ENCODE measurements around the gene KTI12. TPM values are rescaled to one million over a fixed set of nuclear protein-coding genes. Genes with fewer than 3 reads are reported as not detected.

The KTI12 gene
- polyA plus RNA-seq, 1 experiment, result 9.8 TPM

DNA sequence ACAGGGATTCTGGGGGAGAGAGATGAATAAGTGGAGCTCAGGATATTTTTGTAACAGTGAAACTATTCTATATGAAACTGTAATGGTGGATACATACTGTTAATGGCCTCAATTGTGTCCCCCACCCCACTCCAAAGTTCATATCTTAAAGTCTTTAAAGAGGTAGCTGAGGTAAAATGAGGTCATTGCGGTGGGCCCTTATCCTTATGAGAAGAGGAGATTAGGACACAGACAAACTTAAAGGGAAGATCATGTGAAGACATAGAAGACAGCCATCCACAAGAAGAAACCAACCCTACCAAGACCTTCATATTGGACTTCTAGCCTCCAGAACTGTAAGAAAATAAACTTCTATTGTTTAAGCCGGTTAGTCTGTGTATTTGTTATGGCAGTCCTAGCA lies 11.6 kb upstream of the KTI12 start:
- ChIA-PET CTCF (no interaction called here), POLR2A (no interaction called here)
- H3K27ac ChIP-seq (ENCODE audit: low read depth, low read length), result no peak overlapping the region
- DNase-seq (ENCODE audit: low read depth, low spot score), result no peak
- no peak overlapping the region for H3K4me3 ChIP-seq (ENCODE audit: low read depth, low read length)
- H3K27me3 ChIP-seq (ENCODE audit: control insufficient read depth, insufficient read depth, low read length), result no peaks in the 10 kb centered on the region
- H3K9me3 ChIP-seq (ENCODE audit: control insufficient read depth, insufficient read depth, low read length), result no peaks in the 10 kb centered on the region
- TF ChIP-seq CTCF (IDR thresholded peaks at IDR 0.05; ENCODE audit: low read depth, low read length), result no peak

- Histone ChIP-seq H3K27ac (ENCODE audit: low read depth, low read length) (no peak overlapping the region), H3K27me3 (ENCODE audit: control insufficient read depth, insufficient read depth, low read length) (no peaks in the 10 kb centered on the region), H3K4me3 (ENCODE audit: low read depth, low read length) (no peak overlapping the region), H3K9me3 (ENCODE audit: control insufficient read depth, insufficient read depth, low read length) (no peaks in the 10 kb centered on the region)
- TF ChIP-seq CTCF (IDR thresholded peaks at IDR 0.05; ENCODE audit: low read depth, low read length), result no peak
- DNase-seq (ENCODE audit: low read depth, low spot score), result no peak
- ChIA-PET POLR2A (no interaction called here), CTCF (interaction anchor here (1.0 kb wide), 1 partner anchor 59 kb away, joined by 3 read pairs; no protein-coding TSS in a partner anchor)
Measured at GRCh38 chr1:52041551-52042185, 8.1 kb upstream of the KTI12 start.

DNA sequence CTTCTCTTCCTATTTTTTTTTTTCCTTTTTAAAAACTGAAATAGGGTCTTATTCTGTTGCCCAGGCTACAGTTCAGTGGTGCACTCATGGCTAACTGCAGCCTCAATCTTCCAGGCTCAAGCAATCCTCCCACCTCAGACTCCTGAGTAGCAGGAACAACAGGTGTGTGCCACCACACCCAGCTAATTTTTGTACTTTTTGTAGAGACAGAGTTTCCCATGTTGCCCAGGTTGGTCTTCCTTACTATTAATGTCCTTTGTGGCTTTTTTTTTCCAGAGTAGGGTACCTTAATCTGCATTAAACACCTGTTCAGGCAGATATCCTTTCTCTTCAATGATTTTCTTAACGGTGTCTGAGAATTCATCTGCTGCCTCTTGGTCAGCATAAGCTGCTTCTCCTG lies 4.3 kb upstream of the KTI12 start:
- Histone ChIP-seq H3K4me3 (ENCODE audit: low read depth, low read length) (no peak overlapping the region), H3K9me3 (ENCODE audit: control insufficient read depth, insufficient read depth, low read length) (no peaks in the 10 kb centered on the region), H3K27me3 (ENCODE audit: control insufficient read depth, insufficient read depth, low read length) (no peaks in the 10 kb centered on the region), H3K27ac (ENCODE audit: low read depth, low read length) (no peak overlapping the region)
- ChIA-PET POLR2A (interaction anchor here (0.7 kb wide), 1 partner anchor 426 kb away, joined by 6 read pairs; no protein-coding TSS in a partner anchor), CTCF (interaction anchor here (0.8 kb wide), 1 partner anchor 10 kb away, joined by 4 read pairs; no protein-coding TSS in a partner anchor)
- TF ChIP-seq CTCF (IDR thresholded peaks at IDR 0.05; ENCODE audit: low read depth, low read length), result no peak
- no peak for DNase-seq (ENCODE audit: low read depth, low spot score)

- no peak overlapping the region for H3K4me3 ChIP-seq (ENCODE audit: low read depth, low read length)
- ChIA-PET POLR2A (no interaction called here), CTCF (interaction anchor here (0.6 kb wide), 1 partner anchor 47 kb away, joined by 3 read pairs; no protein-coding TSS in a partner anchor)
- H3K27me3 ChIP-seq (ENCODE audit: control insufficient read depth, insufficient read depth, low read length), result no peaks in the 10 kb centered on the region
- no peaks in the 10 kb centered on the region for H3K9me3 ChIP-seq (ENCODE audit: control insufficient read depth, insufficient read depth, low read length)
- no peak for DNase-seq (ENCODE audit: low read depth, low spot score)
- no peak overlapping the region for H3K27ac ChIP-seq (ENCODE audit: low read depth, low read length)
- TF ChIP-seq CTCF (IDR thresholded peaks at IDR 0.05; ENCODE audit: low read depth, low read length), result no peak
Measured at GRCh38 chr1:52037402-52037814, 3.8 kb upstream of the KTI12 start.

- TF ChIP-seq CTCF (IDR thresholded peaks at IDR 0.05; ENCODE audit: low read depth, low read length), result no peak
- peak overlapping the region; percentile 97; the same call in 1 of the 2 replicates for H3K4me3 ChIP-seq (ENCODE audit: low read depth, low read length)
- DNase-seq (ENCODE audit: low read depth, low spot score), result no peak
- H3K27me3 ChIP-seq (ENCODE audit: control insufficient read depth, insufficient read depth, low read length), result no peaks in the 10 kb centered on the region
- peak overlapping the region; percentile 92 for H3K27ac ChIP-seq (ENCODE audit: low read depth, low read length)
- CTCF ChIA-PET, result no interaction called here
- no peaks in the 10 kb centered on the region for H3K9me3 ChIP-seq (ENCODE audit: control insufficient read depth, insufficient read depth, low read length)
- POLR2A ChIA-PET, result interaction anchor here (1.4 kb wide), 1 partner anchor 21 kb away, joined by 9 read pairs; the partner anchor contains the start of genes BTF3L4 and TXNDC12
Measured at GRCh38 chr1:52034050-52034384, 407 bp upstream of the KTI12 start.
